ENCODE results near the gene TCFL5.
A peak's percentile ranks its signal among the peaks of the same experiment; 100 is the strongest.
"Not testable (repeated sequence)": the region's sequence is repeated elsewhere in the genome, so short reads cannot be mapped to it uniquely, and the experiment has no call there.

The TCFL5 gene

DNA sequence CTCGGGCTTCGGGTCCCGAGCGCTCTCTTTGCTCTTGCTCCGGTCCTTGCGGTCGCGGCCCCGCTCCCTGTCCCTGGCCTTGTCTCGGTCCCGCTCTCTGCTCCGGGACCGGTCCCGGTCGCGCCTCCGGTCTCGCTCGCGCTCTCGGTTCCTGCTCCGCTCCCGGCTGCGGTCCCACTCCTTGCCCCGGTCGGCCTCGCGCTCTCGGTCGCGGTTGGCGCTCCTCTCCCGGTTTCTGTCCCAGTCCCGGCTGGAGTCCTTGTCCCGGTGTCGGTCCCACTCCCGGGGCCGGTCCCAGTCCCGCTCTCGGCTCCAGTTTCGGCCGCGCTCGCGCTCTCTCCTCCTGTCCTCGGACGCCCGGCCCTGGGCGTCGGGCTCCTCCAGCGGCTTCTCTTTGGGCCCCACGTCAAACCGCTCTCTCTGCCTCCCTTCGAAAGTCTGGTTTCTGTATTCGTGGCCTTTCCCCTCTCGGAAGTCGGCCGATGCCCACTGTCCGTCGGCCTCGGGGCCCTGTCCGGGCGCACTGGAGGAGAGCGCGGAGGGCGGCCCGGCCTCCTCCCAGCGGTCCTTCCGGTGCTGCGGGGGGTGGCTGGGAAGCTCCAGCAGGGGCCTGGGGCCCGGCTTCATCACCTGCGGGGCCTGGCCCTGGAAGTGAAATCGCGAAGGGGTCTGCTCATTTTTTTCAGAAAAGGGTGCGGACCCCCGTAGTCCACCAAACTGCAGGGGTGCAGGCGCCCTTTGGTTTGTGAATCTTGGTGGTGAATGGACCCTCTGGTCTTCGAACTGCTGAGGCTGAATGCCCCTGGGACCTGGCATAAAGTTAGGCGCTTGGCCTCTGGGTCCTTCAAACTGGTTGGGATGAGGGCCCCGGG, 17.9 kb upstream of the TCFL5 start:
- DNase-seq = no peak

DNA sequence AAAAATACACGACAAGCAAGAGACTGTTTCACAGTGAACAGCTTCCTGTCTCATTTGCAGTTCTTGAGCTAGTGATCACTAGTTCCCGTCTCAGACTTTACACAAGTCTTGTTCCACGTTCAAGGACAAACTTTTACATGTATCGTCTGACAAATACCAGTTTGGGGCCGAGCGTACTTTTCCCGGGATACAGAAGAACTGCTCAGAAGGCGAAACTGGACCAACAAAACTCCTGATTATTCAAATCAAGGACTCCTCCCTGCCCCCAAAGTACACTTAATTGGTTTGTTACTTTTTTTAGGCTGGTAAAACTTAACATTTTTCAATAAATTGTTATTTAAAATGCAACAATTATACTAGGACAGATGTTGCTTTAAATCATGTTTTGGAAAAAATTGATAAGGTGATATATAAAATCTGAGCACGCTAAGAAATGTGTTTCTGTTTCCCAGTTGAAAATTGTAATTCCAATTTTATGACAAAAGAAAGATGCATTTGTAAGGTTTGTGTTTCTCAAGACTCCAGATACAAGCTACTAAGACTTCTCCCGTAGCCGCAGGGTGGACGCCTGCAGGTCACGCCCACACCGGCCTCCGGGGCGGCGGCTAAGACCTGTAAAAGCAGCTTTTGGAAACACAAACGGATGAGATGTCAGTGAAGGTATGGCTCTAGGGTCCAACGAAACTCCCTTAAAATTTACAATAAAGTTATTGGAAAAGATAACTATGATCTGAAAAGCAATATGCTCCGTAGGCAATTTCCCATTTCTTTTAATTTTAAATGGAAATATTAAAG, 16.8 kb upstream of the TCFL5 start:
- DNase-seq = no peak

DNA sequence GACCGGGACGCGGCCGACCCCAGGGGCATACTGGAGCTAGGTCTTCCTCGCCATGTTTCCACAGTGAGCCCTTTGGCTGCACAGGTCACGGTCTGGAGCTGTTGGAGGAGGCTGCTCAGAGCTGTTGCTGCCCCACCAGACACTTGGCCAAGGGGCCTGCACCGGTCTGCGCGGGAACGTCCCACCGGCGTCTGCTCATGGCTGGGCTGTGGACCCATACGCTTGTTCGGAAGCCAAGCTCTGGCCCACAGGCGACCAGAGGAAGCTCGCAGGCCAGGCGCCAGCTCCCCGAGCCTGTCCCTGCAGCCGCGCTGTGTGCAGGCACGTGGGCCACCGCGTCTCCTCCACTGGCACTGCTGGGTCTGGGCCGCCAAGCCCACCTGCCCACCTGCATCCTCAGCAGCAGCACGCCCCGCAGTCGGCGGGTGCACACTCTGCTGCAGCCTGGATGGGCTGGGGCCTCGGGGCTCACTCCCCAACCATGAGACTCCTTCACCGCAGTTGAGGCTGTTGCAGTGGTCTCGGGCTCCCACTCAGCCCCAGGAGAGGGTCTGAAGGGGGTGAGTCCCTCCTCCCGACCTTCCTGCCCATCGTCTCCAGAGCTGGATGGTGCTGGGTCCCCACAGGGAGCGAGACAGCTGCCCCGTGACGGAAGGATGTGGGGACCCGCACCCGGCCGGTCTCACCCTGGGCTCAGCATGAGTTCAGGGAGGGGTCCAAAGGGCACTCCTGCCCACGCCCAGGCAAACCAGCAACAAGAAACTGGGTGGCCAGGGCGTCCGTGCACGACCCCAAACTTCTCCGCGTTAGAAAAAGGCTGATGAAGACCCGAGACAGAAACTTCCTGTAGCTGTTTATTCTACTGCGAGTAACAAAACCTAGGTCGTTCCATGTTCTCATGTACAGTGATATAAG, 15.5 kb upstream of the TCFL5 start:
- DNase-seq = no peak

DNA sequence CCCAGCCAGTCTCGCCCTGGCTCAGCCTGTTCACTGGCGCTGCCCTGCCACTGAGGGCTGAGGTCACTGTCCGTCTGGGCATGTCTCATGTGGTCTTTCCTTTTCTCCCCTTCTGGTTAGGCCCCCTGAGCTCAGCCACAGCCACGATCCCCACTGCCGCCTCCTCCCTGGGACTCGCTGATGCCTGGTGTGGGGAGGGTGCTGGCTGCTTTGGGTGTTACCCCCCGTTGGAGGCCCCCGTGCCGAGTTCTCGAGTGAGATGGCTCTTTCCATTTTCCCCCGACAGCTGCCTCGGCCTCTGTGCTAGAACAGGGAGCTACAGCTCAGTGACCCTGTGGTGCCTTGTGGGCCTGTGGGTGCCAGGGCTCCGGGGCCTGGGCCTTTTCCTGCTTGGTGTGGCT, 14.9 kb upstream of the TCFL5 start:
- DNase-seq = no peak

DNA sequence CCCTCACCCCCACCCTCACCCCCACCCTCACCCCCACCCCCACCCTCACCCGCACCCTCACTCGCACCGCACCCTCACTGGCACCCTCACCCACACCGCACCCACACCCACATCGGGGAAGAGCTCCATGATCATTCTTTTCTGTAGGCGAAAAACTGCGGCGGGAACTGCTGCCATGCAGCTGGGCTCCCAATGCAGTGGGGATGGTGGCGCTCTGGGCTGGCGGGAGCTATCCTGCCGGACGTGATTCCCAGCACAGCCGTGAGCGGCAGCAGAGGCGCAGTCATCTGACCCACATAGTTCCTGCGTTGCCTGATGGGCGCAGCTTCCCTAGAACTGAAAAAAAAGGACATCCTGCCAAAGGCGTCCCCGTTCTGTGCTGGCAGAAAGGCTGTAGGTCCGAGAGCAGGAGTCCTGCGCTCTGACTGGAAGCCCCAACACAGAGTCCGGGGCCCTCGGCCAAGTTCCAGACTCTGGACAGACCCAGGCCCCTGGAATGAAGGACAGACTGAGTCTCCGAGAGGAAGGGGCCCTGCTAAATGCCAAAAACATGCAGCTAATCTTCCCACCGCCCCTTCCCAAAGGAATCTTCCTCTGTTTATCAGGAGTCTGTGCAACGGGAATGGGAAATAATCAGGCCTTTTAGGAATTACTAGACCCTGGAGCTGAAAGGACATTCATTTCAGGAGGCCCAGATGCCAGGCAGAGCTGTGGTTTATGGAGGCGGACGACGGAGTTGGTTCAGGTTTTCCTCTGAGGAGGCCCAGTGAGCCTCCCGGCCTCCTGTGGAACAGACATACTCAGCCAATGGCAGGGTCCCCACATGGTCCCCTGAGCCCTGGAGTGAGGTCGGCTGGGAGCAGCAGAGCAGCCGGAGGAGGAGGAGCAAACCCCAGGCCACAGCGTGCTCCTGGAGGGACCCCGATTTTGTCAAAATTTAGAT, 14.1 kb upstream of the TCFL5 start:
- DNase-seq = peak; percentile 51

DNA sequence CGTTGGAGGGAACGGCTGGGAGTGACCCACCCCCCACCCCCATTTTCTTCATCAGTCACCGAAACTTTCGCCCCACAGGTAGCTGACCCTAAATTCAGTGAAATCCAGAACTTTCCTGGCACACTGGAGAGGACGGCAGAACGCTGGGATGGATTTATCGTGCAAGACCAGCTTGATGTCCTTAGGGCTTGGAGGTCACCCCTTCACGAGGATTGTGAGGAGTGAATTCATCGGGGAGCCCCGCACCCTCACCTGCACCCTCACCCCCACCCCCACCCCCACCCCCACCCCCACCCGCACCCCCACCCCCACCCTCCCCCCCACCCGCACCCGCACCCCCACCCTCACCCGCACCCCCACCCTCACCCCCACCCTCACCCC, 13.3 kb upstream of the TCFL5 start:
- no peak for DNase-seq

DNA sequence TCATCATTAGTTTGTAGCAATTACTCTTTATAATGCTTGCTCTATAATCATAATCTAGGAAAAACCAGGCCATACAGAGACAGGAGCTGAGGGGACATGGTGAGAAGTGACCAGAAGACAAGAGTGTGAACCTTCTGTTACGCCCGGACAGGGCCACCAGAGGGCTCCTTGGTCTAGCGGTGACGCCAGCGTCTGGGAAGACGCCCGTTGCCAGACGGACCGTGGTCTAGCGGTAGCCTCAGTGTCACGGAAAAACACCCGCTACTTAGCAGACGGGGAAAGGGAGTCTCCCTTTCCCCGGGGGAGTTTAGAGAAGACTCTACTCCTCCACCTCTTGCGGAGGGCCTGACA, 12.0 kb upstream of the TCFL5 start:
- DNase-seq = peak; percentile 28

DNA sequence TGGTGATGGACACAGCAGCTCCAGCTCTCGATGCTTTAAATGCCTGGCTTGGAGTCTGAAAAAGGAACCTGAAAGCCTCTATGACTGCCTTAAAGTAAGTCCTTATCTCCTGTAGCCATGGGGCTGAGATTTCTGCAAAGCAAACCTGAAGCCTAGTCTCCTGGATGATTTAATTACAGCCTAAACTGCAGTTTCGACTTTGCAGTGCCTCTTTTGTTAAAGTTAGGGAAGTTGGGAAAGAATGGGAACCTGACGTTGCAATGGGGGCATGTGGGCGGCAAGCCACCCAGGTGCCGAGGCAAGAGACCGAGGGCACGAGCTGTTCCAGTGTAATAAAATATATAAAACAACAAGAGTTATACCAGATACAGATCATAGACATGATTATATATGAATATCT, 11.7 kb upstream of the TCFL5 start:
- no peak for DNase-seq

DNA sequence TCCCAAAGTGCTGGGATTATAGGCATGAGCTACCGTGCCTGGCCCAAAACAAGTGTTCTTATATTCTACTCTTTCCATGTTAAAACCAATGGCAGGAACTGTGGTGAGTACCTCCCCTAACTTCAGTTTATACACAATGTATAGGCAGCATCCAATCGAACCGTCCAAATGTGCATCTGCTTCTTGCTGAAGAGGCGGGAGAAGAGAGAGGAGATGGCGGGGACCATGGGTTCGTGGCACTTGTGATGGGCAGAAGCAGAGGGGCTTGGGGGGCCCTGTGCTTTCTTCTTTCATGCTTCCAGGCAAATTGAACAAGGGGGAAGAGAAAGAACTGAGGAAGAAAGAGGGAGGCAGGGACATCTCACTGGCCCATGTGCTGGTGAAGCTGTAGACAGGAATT, 11.2 kb upstream of the TCFL5 start:
- no peak for DNase-seq

DNA sequence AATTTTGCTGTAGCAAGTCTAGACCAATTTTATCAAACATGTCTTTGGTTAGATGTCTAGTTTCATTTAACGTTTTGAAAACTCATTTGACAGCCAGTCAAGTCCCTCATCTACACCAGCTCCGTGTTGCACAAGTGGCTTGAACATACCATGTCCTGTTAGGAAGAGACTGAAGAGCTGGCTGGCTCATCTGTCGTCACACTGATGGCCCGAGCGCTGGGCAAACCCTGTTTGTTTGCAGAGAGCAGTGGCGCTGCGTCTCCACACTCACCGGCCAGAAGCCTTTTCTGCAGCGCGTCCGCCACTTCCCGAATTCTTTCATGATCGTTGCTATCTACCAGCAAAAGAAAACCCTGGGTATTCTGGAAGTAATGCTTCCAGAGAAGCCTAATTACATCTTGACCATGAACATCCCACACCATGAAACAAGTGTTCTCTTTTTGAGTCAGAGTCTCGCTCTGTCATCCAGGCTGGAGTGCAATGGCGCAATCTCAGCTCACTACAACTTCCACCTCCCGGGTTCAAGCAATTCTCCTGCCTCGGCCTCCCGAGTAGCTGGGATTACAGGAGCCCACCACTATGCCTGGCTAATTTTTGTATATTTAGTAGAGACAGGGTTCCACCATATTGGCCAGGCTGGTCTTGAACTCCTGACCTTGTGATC, 10.7 kb upstream of the TCFL5 start:
- DNase-seq = peak; percentile 17

DNA sequence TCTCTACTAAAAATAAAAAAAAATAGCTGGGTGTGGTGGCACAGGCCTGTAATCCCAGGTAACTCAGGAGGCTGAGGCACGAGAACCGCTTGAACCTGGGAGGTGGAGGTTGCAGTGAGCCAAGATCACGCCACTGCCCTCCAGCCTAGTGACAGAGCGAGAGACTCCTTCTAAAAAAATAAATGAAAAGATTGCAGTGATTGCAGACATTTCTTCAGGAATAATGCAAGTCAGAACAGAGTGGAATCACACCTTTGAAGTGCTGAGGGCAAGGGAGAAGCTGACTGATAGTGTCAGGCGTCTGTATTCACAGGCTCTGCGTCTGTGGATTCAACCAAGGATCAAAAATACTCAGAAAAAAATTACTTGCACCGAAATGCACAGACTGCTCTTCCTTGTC, 2.6 kb upstream of the TCFL5 start:
- no peak for DNase-seq

DNA sequence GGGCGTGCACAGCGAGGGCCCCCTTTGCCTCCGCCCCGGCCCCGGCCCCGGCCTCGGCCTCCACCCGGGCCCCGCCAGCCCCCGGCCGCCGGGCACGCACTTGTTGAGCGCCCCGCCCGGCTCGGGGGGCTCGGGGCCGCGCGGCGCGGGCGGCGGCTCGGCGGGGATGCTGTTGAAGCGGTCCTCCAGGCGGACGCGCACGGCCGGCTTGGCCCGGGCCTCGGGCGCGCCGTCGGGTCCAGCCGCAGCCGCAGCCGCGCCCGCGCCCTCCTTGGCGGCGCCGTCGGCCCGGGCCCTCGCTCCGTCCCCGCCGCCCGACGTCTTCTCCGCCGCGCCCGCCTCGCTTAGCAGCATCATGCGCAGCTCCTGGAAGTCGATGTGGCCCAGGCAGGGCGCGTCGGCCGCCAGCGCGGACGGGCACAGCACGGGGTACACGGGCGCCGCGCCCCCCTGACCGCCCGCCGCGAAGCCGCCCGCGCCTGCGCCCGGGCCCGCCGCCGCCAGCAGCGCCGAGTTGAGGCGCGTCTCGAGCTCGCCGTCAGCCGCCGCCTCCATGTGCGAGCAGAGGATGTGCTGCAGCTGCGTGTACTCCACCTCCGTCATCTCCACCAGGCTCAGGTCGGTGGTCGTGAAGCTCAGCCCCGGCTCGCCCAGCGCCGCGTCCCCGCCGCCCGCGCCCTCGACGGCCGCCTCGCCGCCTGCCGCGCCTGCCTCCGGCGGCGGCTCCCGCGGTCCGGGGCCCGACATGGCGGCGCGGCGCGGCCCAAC, 514 bp downstream of the TCFL5 start:
- DNase-seq = no peak

DNA sequence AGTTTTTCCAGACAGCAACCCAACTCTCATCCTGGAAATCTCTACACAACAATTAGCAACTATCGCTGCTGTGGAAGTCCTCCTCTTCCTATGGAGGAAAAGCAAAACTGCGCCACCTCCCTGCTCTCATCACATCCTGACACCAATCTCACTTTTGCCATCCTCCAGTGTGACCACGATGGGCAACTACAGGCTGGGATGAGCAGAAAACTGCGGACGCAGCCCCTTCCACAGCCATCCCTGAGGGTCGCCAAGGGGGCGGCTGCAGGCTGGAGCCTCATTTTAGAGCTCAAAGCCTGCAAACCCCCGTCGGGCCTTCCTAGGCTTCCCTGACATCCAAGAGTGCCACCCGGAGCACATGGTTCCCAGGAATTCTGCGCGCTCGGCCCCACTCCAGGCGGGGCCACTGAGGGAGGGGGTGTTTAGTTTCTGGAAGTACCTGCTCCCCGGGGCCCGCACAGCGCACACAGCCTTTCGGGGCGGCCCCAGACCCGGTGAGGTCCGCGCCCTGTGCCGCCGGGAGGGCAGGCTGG, 1.2 kb downstream of the TCFL5 start:
- DNase-seq = no peak

DNA sequence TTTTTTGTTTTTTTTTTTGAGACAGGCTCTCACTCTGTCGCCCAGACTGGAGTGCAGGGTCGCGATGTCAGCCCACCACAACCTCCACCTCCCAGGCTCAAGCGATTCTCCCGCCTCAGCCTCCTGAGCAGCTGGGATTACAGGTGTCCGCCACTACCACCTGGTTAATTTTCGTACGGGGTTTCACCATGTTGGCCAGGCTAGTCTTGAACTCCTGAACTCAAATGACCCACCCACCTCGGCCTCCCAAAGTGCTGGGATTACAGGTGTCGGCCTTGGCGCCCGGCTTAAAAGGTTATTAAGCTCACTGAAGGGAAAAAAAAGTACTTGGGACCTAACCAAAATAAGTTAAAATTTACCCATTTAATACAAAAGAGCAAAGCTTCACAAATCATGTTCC, 1.9 kb downstream of the TCFL5 start:
- no peak for DNase-seq

DNA sequence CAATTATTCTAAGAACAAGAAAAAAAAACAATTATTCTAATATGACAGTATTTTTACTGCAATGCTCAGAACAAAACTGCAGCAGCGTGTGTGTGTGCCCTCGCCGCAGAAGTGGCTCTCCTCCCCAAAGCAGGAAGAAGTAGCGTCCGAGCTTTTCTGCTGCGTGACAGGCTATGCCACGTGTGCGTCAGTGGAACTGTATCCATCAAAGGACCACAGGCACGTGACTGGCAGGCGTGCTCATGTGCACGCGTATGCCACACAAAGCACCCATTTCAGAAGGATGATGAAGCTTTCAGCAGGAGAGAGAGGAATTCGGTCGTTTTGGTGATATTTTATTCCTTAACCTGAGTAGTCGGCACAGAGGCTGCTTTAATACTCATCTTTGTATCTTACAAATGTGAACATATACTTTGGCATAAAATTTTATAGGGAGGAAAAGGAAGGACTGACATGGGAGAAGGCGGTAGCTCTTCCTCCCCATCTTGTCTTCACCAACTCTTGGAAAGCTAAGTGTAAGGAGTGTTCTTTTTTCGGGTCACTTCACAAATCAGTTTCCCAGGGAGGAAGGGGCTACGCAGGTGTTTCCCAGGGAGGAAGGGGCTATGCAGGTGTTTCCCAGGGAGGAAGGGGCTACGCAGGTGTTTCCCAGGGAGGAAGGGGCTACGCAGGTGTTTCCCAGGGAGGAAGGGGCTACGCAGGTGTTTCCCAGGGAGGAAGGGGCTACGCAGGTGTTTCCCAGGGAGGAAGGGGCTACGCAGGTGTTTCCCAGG, 3.4 kb downstream of the TCFL5 start:
- no peak for DNase-seq

DNA sequence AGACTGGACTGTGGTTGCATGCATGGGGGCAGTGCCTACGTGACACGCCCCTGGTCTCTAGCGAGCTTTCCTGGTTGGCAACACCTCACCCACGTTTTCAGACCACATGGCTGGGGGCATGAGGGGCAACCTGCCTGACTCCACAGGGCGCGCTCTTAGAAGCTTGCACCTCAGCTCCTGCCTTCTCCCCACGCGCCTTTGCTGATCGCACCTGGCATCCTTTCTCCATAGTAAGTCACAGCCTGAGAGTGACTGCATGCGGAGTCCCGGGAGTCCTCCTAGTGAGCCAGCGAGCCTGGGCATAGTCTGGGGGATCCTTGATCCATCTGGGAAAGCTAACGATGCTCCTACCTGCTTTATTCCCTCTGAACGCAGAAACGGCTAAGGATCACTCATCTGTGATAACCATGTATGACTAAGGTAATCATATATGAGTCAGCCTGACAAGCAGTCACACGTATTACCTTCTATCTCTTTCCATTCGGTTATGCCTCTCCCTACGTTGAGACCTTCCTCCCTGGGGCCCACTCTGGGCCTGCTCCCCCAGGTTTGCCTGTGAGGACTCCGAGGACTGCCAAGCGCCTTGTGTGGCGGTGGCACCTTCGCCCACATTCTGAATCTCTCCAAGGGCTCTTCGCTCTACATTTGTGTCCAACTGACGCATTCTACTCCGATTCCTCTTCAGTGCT, 4.5 kb downstream of the TCFL5 start:
- no peak for DNase-seq

DNA sequence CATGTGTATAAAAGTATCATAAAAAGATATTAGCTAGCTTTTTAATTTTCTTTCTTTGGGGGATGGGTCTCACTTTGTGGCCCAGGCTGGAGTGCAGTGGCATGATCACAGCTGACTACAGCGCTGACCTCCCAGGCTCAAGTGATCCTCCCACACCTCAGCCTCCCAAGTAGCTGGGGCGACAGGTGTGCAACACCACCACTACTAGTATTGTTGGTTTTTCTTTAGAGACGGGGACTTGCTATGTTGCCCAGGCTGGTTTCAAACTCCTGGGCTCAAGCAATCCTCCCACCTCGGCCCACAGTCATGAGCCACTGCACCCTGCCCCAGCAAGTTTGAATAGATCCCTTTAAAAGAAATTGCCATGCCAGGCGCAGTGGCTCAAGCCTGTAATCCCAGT, 6.5 kb downstream of the TCFL5 start:
- DNase-seq = no peak

DNA sequence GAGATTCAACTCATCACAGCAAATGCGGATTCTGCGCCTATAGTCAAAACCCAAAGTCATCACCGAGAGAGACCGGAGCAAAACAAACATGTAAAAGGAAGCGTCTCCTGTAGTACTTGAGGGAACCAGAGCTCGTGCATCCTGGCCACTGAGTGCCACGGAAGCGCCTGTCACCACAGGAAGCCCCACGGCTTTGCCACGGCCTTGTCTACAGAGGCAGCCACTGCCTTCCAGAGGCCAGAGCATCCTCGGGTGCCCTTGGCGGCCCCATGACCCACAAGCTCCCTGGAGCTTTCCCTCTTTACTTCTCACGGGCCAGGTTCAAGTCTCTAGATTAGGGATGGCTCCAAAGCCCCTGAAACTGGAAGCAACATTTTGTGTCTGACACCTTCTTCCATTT, 7.5 kb downstream of the TCFL5 start:
- DNase-seq = no peak

DNA sequence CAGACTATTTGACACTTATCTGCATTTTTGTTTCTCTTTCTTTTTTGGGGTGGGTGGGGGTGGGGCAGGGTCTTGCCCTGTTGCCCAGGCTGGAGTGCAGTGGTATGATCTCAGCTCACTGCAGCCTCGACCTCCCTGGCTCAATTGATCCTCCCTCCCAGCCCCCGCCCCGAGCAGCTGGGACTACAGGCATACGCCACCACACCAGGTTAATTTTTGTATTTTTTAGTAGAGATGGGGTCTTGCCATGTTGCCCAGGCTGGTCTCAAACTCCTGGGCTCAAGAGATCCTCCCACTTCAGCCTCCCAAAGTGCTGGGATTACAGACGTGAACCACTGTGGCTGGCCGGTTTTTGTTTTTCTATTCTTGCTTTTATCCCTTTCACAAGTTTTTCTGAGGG, 8.3 kb downstream of the TCFL5 start:
- DNase-seq = not testable (repeated sequence)

All from NCI-H2227 treated with DMSO at 0.1 percent for 48 hours (cell line).